GM19025 (cell line): ENCODE data around the gene LRRC45.

Source experiments
- ATAC-seq: cut with Tn5 transposase; IDR thresholded peaks from one replicate; pipeline ENCODE4 v1.9.1; 2021; ENCODE audit warnings: mild to moderate bottlenecking, low read depth, moderate library complexity; ENCODE audit not compliant: unreplicated experiment

Gene LRRC45

DNA sequence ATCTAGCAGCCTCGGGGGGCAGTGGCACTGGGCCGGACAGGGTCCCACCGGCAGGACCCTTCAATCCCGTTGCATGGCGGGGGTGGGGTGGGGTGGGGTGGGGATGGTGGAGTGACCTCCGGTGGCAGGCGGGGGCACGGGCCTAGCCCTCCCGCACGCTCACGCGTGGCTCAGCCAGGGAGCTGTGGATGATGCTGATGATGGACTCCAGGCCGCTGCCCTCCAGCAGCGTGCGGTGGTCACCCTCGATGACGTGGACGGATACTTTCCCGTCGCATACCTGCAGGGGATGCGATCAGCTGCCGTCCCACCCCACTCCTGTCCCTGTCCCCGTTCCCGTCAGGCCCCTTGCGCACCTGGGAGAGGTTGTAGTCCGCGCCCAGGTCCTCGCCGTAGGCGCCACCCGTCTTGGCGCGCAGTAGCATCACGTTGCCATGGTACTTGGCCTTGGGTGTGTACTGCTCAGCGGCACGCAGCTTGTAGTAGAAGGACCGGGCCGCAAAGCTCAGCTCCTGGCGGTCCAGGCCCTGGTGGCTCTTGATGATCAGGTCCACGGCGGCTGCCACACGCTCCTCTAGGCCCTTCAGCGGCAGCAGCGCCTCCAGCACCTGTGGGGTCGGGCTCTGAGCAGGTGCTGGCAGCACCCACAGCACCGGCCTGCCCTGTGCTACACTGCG is 56.0 kb downstream of the LRRC45 start:
- ATAC-seq, result no peak

GRCh38 chr17:82080048-82080788 is 57.1 kb downstream of the LRRC45 start:
- ATAC-seq, result no peak
